H1 (cell line): ENCODE measurements around the gene VWA1. TPM values are rescaled to one million over a fixed set of nuclear protein-coding genes. Genes with fewer than 3 reads are reported as not detected.

Experiments used
- CTCF ChIA-PET: fragments of 300-600 bp; sonication (Branson Sonifier 250); formaldehyde crosslinking; loops from one replicate; lab custom pipeline; 2021; ENCODE audit not compliant: partially characterized antibody; lab: Charles Lee
- POLR2A ChIA-PET: fragments of 300-600 bp; sonication (Branson Sonifier 250); formaldehyde crosslinking; loops from one replicate; lab custom pipeline; 2021; ENCODE audit warnings: inconsistent platforms; ENCODE audit not compliant: partially characterized antibody; lab: Charles Lee
- DNase-seq, 2 experiments: peaks; one replicate each; pipeline versions ENCODE4 v3.0.0 to v3.0.0-alpha.2; 2010 to 2022; ENCODE audit warnings: low spot score in 2 of 2, low read depth in 1 of 2, mixed read lengths in 1 of 2
- FAIRE-seq: peaks from 2 replicates; lab custom pipeline; 2011; peaks lifted over from hg19 to GRCh38; lab: Jason Lieb, UNC
- H2AFZ ChIP-seq: 2 replicates; pipeline ENCODE4 v1.8.1; 2012; ENCODE audit warnings: low read length, inconsistent platforms
- H2AK5ac ChIP-seq: 2 replicates; pipeline ENCODE4 v1.6.1; 2013; ENCODE audit warnings: low read depth, low read length
- H2BK120ac ChIP-seq: replicated peaks from 2 replicates; pipeline ENCODE3; 2013; ENCODE audit warnings: low read depth, low read length, inconsistent platforms
- H2BK12ac ChIP-seq: 2 replicates; pipeline ENCODE4 v1.6.1; 2013; ENCODE audit warnings: low read depth, low read length
- H2BK15ac ChIP-seq: 2 replicates; pipeline ENCODE4 v1.6.1; 2013; ENCODE audit warnings: low read length
- H2BK20ac ChIP-seq: 2 replicates; pipeline ENCODE4 v1.6.1; 2013; ENCODE audit warnings: low read length
- H2BK5ac ChIP-seq: 2 replicates; pipeline ENCODE4 v1.6.1; 2013; ENCODE audit warnings: low read depth, low read length
- H3K14ac ChIP-seq: 2 replicates; pipeline ENCODE4 v1.6.1; 2013; ENCODE audit warnings: inconsistent platforms; ENCODE audit not compliant: insufficient read length
- H3K18ac ChIP-seq: 2 replicates; pipeline ENCODE4 v1.6.1; 2013; ENCODE audit warnings: low read length; ENCODE audit errors: extremely low read depth
- H3K23ac ChIP-seq: 2 replicates; pipeline ENCODE4 v1.6.1; 2013; ENCODE audit warnings: inconsistent platforms; ENCODE audit not compliant: insufficient read length
- H3K23me2 ChIP-seq: 2 replicates; pipeline ENCODE4 v1.6.1; 2013; ENCODE audit warnings: low read depth, low read length
- H3K27ac ChIP-seq: 2 replicates; pipeline ENCODE4 v1.6.1; 2011; ENCODE audit warnings: low read depth, low read length, inconsistent platforms
- H3K27me3 ChIP-seq, 4 experiments: replicated peaks in 1 of 4; 1 replicate in 1 of 4; 2 replicates in 3 of 4; pipeline versions ENCODE4 v1.6.1 to v1.8.1; 2011 to 2013; ENCODE audit warnings: low read length in 3 of 4, mild to moderate bottlenecking in 3 of 4, inconsistent platforms in 2 of 4, mixed read lengths in 2 of 4, moderate library complexity in 1 of 4; ENCODE audit not compliant: control insufficient read depth in 3 of 4, insufficient read depth in 3 of 4; ENCODE audit errors: extremely low read depth in 1 of 4
- H3K36me3 ChIP-seq, 4 experiments: 2 replicates each; pipeline versions ENCODE4 v1.6.1 to v1.8.1; 2011 to 2013; ENCODE audit warnings: mild to moderate bottlenecking in 4 of 4, low read length in 3 of 4, moderate library complexity in 2 of 4, control low read depth in 1 of 4, inconsistent platforms in 1 of 4; ENCODE audit not compliant: insufficient read depth in 4 of 4, control insufficient read depth in 2 of 4
- H3K4ac ChIP-seq: replicated peaks from 2 replicates; pipeline ENCODE3; 2013; ENCODE audit warnings: low read length, low read depth, mixed read lengths, inconsistent platforms; ENCODE audit not compliant: insufficient read length
- H3K4me1 ChIP-seq, 4 experiments: replicated peaks in 1 of 4; 1 replicate in 1 of 4; 2 replicates in 3 of 4; pipeline versions ENCODE4 v1.6.1 to v1.8.1; 2011 to 2013; ENCODE audit warnings: low read length in 3 of 4, inconsistent platforms in 2 of 4, mixed read lengths in 1 of 4; ENCODE audit not compliant: insufficient read depth in 4 of 4, control insufficient read depth in 3 of 4
- H3K4me2 ChIP-seq, 2 experiments: 2 replicates each; pipeline versions ENCODE4 v1.6.1 to v1.8.1; 2011 to 2013; ENCODE audit warnings: low read depth in 2 of 2, low read length in 2 of 2, control low read depth in 1 of 2, inconsistent platforms in 1 of 2, mild to moderate bottlenecking in 1 of 2; ENCODE audit not compliant: insufficient read depth in 1 of 2
- H3K4me3 ChIP-seq, 4 experiments: fragments of 200-600, 300-600 bp in 1 of 4; sonication (generic), shearing (Covaris generic), sonication (Bioruptor Twin) in 1 of 4; 2 replicates each; pipeline versions ENCODE4 v1.5.1 to v1.8.1; 2011 to 2016; ENCODE audit warnings: low read length in 4 of 4, low read depth in 3 of 4, control low read depth in 2 of 4, inconsistent platforms in 2 of 4, mild to moderate bottlenecking in 2 of 4, mixed read lengths in 1 of 4, moderate library complexity in 1 of 4; ENCODE audit not compliant: insufficient read depth in 2 of 4; ENCODE audit errors: extremely low read depth in 1 of 4
- H3K56ac ChIP-seq: replicated peaks from 2 replicates; pipeline ENCODE3; 2013; ENCODE audit warnings: low read depth, mild to moderate bottlenecking, mixed read lengths, low read length, inconsistent platforms; ENCODE audit not compliant: insufficient read length
- H3K79me1 ChIP-seq: 2 replicates; pipeline ENCODE4 v1.6.1; 2013; ENCODE audit warnings: low read depth, low read length, control low read depth
- H3K79me2 ChIP-seq, 2 experiments: 2 replicates each; pipeline versions ENCODE4 v1.6.1 to v1.8.1; 2012 to 2013; ENCODE audit warnings: low read length in 2 of 2, mild to moderate bottlenecking in 2 of 2, inconsistent platforms in 1 of 2; ENCODE audit not compliant: insufficient read depth in 2 of 2, control insufficient read depth in 1 of 2
- H3K9ac ChIP-seq, 4 experiments: replicated peaks in 1 of 4; 1 replicate in 1 of 4; 2 replicates in 3 of 4; pipeline versions ENCODE4 v1.6.1 to v1.8.1; 2011 to 2013; ENCODE audit warnings: low read depth in 3 of 4, low read length in 3 of 4, control low read depth in 2 of 4, mild to moderate bottlenecking in 2 of 4, moderate library complexity in 2 of 4, inconsistent platforms in 1 of 4; ENCODE audit errors: extremely low read depth in 1 of 4
- H3K9me3 ChIP-seq, 2 experiments: 2 replicates each; pipeline versions ENCODE4 v1.6.1 to v1.8.1; 2012 to 2013; ENCODE audit warnings: mild to moderate bottlenecking in 2 of 2, moderate library complexity in 2 of 2, control low read depth in 1 of 2, inconsistent platforms in 1 of 2, low read depth in 1 of 2, low read length in 1 of 2, mixed read lengths in 1 of 2; ENCODE audit not compliant: insufficient read depth in 2 of 2
- H4K20me1 ChIP-seq, 2 experiments: replicated peaks in 1 of 2; 2 replicates each; pipeline versions ENCODE3 to v1.8.1; 2011 to 2013; ENCODE audit warnings: inconsistent platforms in 2 of 2, low read length in 2 of 2, mild to moderate bottlenecking in 1 of 2; ENCODE audit not compliant: insufficient read depth in 2 of 2, control insufficient read depth in 1 of 2
- H4K5ac ChIP-seq: 2 replicates; pipeline ENCODE4 v1.6.1; 2013; ENCODE audit warnings: low read length, low read depth, mixed read lengths, inconsistent platforms; ENCODE audit not compliant: insufficient read length
- H4K8ac ChIP-seq: 2 replicates; pipeline ENCODE4 v1.8.0; 2013; ENCODE audit warnings: mild to moderate bottlenecking, moderate library complexity, low read length, inconsistent platforms; ENCODE audit not compliant: insufficient read depth; ENCODE audit errors: extremely low read depth
- H4K91ac ChIP-seq: replicated peaks from 2 replicates; pipeline ENCODE3; 2013; ENCODE audit warnings: low read length, mixed read lengths, inconsistent platforms; ENCODE audit not compliant: insufficient read length
- EP300 ChIP-seq, 2 experiments: IDR thresholded peaks; 1 replicate in 1 of 2; 2 replicates in 1 of 2; pipeline ENCODE4 v1.6.1; 2011 to 2012; ENCODE audit warnings: low read depth in 2 of 2, low read length in 2 of 2, mild to moderate bottlenecking in 2 of 2, borderline replicate concordance in 1 of 2, inconsistent platforms in 1 of 2, moderate library complexity in 1 of 2
- EZH2 ChIP-seq: fragments of 200-600 bp; sonication (generic); IDR thresholded peaks from 2 replicates; pipeline ENCODE4 v1.7.1; 2012; ENCODE audit warnings: low read depth, mild to moderate bottlenecking, moderate library complexity, low read length, inconsistent platforms; ENCODE audit not compliant: severe bottlenecking
- SUZ12 ChIP-seq: fragments of 200-600 bp; sonication (generic); IDR thresholded peaks from 2 replicates; pipeline ENCODE4 v1.6.1; 2012; ENCODE audit warnings: mild to moderate bottlenecking, inconsistent platforms, low read length, moderate library complexity, mixed read lengths
- WGBS, 2 experiments: shearing (Covaris generic) in 1 of 2; methylation state at CpG; one replicate each; pipeline versions ENCODE4 v1.1.6 to v1.1.7; 2013 to 2015; ENCODE audit warnings: low lambda C conversion rate in 2 of 2, mixed read lengths in 2 of 2, inconsistent platforms in 1 of 2, low coverage in 1 of 2, missing lambda C conversion rate in 1 of 2; ENCODE audit not compliant: insufficient replicate concordance in 2 of 2, insufficient coverage in 1 of 2, insufficient read length in 1 of 2; ENCODE audit errors: extremely low coverage in 1 of 2, missing lambda C conversion rate in 1 of 2; 5-methylcytosine and 5-hydroxymethylcytosine counted together
- polyA plus RNA-seq, 7 experiments: library from polyadenylated mRNA; depleted of rRNA in 3 of 7; stranded (reverse) in 5 of 7; unstranded in 2 of 7; fragments of >200 nt in 5 of 7; fragments of 200-250 nt in 2 of 7; gene quantifications; 1 replicate in 5 of 7; 2 replicates in 1 of 7; 4 replicates in 1 of 7; pipeline versions ENCODE4 v1.2.1 to v1.2.3, GENCODE V29; 2011 to 2013; ENCODE audit warnings: missing spikeins in 2 of 7, mixed read lengths in 2 of 7
- total RNA-seq: library from RNA; stranded (reverse); fragmentation: NEBNext Ultra II Directional; extraction: Animal tissue kit (Norgen Biotek cat#: 25700); gene quantifications from 2 replicates; pipeline ENCODE4 v1.2.1, GENCODE V29; 2021

The VWA1 gene
- total and polyA plus RNA-seq, 2 of the 8 experiments (the other 6 are each of a cell fraction or from before 2014, with no cell fraction given) = 16.0 to 36.6 TPM

GRCh38 chr1:1427106-1427819 is 8.2 kb upstream of the VWA1 start:
- H3K36me3 ChIP-seq = no peaks in the 10 kb centered on the region; a peak in 1 of 8 replicates
- POLR2A ChIA-PET = interaction anchor here (0.9 to 22.9 kb wide), 6 partner anchors 10 to 148 kb away, joined by 3 to 515 read pairs (median 5); partner anchors contain the start of genes CCNL2 and MRPL20
- H3K4me1 ChIP-seq = peaks cover 0 to 40% (median 26%) of the 10 kb centered on the region in 4 experiments; a peak in 6 of 7 replicates
- no peak overlapping the region for H2BK120ac ChIP-seq
- H4K20me1 ChIP-seq = no peaks in the 10 kb centered on the region
- H3K4me3 ChIP-seq = peak overlapping the region in 3 of 4 experiments; percentile 17 to 62 (median 50); a peak in 4 of 8 replicates
- peak overlapping the region; percentile 46 to 49; a peak in 3 of 4 replicates for H3K4me2 ChIP-seq
- H4K8ac ChIP-seq = peak overlapping the region; percentile 76; the same call in 1 of the 2 replicates
- no peak overlapping the region for H2BK20ac ChIP-seq
- H3K4ac ChIP-seq = no peak overlapping the region
- no peak overlapping the region for H3K56ac ChIP-seq
- DNase-seq (no peak), FAIRE-seq (no peak)
- no peak overlapping the region for H3K27ac ChIP-seq
- H2BK12ac ChIP-seq = peak overlapping the region; percentile 50; the same call in 1 of the 2 replicates
- no peak overlapping the region for H3K9ac ChIP-seq
- H2AK5ac ChIP-seq = 0 out of 2 replicates have a peak overlapping the region, but pooled peaks have one; percentile 39
- no peaks in the 10 kb centered on the region for H3K79me1 ChIP-seq
- no peaks in the 10 kb centered on the region for H3K27me3 ChIP-seq
- TF ChIP-seq SUZ12 (no peak), EZH2 (no peak), EP300 (IDR thresholded peaks at IDR 0.05; ENCODE audit: borderline replicate concordance in 1 of 2, low read depth in 2 of 2, low read length in 2 of 2) (no peak)
- no peak overlapping the region for H2BK15ac ChIP-seq
- H3K14ac ChIP-seq = no peak overlapping the region
- no peak overlapping the region for H2AFZ ChIP-seq
- CTCF ChIA-PET = interaction anchor here (1.6 kb wide), 1 partner anchor 25 kb away, joined by 5 read pairs; no protein-coding TSS in a partner anchor
- H3K79me2 ChIP-seq = no peaks in the 10 kb centered on the region
- no peak overlapping the region for H4K5ac ChIP-seq
- H2BK5ac ChIP-seq = no peak overlapping the region; the same call in 1 of the 2 replicates
- H4K91ac ChIP-seq = peak overlapping the region; percentile 22
- no peak overlapping the region for H3K23ac ChIP-seq
- H3K23me2 ChIP-seq = peaks cover 6% of the 10 kb centered on the region; the same call in 1 of the 2 replicates
- H3K18ac ChIP-seq = no peak overlapping the region; the same call in none of the 2 replicates
- peaks cover 0 to 3% of the 10 kb centered on the region in 2 experiments; a peak in 1 of 4 replicates for H3K9me3 ChIP-seq
- 100% methylated on average over 2 of the region's 66 CpGs; no CpG with 5 or more reads in 1 of the 2 experiments for WGBS, 2 experiments
